IPS-15b (cell line): ENCODE measurements around the gene AMER2.

Experiments
- H3K27me3 ChIP-seq: one replicate; pipeline ENCODE4 v1.6.1; 2013; ENCODE audit warnings: low read length; ENCODE audit not compliant: control insufficient read depth, insufficient read depth
- H3K36me3 ChIP-seq: one replicate; pipeline ENCODE4 v1.6.1; 2013; ENCODE audit warnings: low read length; ENCODE audit not compliant: control insufficient read depth, insufficient read depth
- H3K4me1 ChIP-seq: one replicate; pipeline ENCODE4 v1.6.1; 2013; ENCODE audit warnings: mild to moderate bottlenecking, low read length; ENCODE audit not compliant: control insufficient read depth, insufficient read depth
- H3K4me3 ChIP-seq: one replicate; pipeline ENCODE4 v1.5.1; 2013; ENCODE audit warnings: low read depth, low read length
- H3K9ac ChIP-seq: one replicate; pipeline ENCODE4 v1.6.1; 2013; ENCODE audit warnings: low read depth, mild to moderate bottlenecking, low read length
- H3K9me3 ChIP-seq: one replicate; pipeline ENCODE4 v1.6.1; 2013; ENCODE audit warnings: mild to moderate bottlenecking, low read length; ENCODE audit not compliant: control insufficient read depth, insufficient read depth

AMER2 gene

DNA sequence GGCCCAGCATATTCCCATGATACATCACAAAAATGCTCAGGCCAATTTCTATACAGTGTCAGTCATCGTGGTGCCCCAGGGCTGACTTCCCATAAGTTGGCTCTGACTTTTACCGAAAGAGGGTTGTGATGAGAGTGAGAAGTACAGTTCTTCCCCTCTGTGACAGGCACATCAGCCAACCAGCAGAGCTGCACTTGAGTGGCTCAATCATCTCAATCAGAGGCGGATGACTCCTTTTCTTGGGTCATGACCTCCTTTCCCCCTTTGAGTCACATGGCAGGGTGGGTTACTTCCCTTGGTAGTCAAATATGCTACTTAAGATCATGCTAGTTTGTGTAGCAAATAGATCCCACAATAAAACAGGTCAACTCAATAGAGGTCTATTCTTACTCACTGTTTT, 6.9 kb upstream of the AMER2 start:
- Histone ChIP-seq H3K36me3 (no peaks in the 10 kb centered on the region), H3K27me3 (peaks cover 9% of the 10 kb centered on the region), H3K4me3 (no peak overlapping the region), H3K9ac (no peak overlapping the region), H3K4me1 (no peaks in the 10 kb centered on the region), H3K9me3 (no peaks in the 10 kb centered on the region)

DNA sequence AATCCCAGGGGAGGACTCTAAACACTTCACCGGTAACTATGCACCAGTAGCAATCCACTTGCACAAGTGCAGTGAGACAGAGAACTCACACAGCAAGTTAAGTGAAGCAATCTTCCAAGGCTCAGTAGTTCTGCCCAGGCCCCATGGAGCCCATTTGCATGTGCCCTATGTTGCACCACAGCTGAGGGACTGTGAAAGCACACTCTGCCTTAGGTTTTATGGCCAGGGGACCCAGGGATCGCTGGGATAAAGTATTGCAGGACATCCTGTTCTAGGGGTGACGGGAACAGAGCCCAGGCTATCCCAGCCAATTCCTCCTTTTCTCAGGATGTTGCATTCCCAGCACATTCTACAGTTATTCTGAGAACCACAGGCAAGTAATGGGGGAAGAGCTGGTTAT, 6.0 kb upstream of the AMER2 start:
- H3K4me3 ChIP-seq = no peak overlapping the region
- H3K27me3 ChIP-seq = peaks cover 18% of the 10 kb centered on the region
- H3K9me3 ChIP-seq = no peaks in the 10 kb centered on the region
- H3K36me3 ChIP-seq = no peaks in the 10 kb centered on the region
- no peaks in the 10 kb centered on the region for H3K4me1 ChIP-seq
- H3K9ac ChIP-seq = no peak overlapping the region

GRCh38 chr13:25177636-25178035, 5.5 kb upstream of the AMER2 start:
- Histone ChIP-seq H3K9me3 (no peaks in the 10 kb centered on the region), H3K4me1 (no peaks in the 10 kb centered on the region), H3K36me3 (no peaks in the 10 kb centered on the region), H3K4me3 (no peak overlapping the region), H3K9ac (no peak overlapping the region), H3K27me3 (peaks cover 22% of the 10 kb centered on the region)

- Histone ChIP-seq H3K27me3 (peaks cover 29% of the 10 kb centered on the region), H3K36me3 (no peaks in the 10 kb centered on the region), H3K9me3 (no peaks in the 10 kb centered on the region), H3K4me1 (no peaks in the 10 kb centered on the region), H3K9ac (no peak overlapping the region), H3K4me3 (no peak overlapping the region)
Measured at GRCh38 chr13:25177012-25177411, 4.9 kb upstream of the AMER2 start.

DNA sequence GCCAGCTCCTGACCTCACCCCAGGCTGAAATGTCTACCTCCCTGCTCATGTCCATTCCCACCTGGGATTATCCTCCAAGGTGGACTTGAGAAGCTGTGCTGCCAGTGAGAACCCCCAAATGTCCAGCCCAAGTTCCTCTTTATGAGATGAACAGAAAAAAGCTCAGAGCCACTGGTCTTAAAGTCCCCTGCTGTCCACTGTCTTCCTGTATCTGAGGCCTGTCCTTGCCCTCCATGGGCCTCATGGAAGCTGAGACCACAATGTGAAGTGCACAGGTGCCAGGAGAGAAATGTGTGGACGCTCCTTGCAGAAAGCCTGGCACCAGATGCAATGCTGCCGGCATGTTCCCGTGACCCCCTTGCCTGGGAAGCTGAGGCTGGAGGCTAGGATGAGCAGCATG, 3.3 kb upstream of the AMER2 start:
- Histone ChIP-seq H3K9me3 (no peaks in the 10 kb centered on the region), H3K4me1 (peaks cover 2% of the 10 kb centered on the region), H3K9ac (no peak overlapping the region), H3K36me3 (no peaks in the 10 kb centered on the region), H3K4me3 (no peak overlapping the region), H3K27me3 (peaks cover 40% of the 10 kb centered on the region)

- H3K4me3 ChIP-seq = no peak overlapping the region
- no peak overlapping the region for H3K9ac ChIP-seq
- H3K4me1 ChIP-seq = peaks cover 2% of the 10 kb centered on the region
- no peaks in the 10 kb centered on the region for H3K36me3 ChIP-seq
- no peaks in the 10 kb centered on the region for H3K9me3 ChIP-seq
- H3K27me3 ChIP-seq = peaks cover 44% of the 10 kb centered on the region
Measured at GRCh38 chr13:25175026-25175425, 2.9 kb upstream of the AMER2 start.

GRCh38 chr13:25174304-25174703, 2.2 kb upstream of the AMER2 start:
- Histone ChIP-seq H3K9me3 (no peaks in the 10 kb centered on the region), H3K4me3 (no peak overlapping the region), H3K36me3 (no peaks in the 10 kb centered on the region), H3K4me1 (peaks cover 2% of the 10 kb centered on the region), H3K9ac (no peak overlapping the region), H3K27me3 (peaks cover 51% of the 10 kb centered on the region)

- Histone ChIP-seq H3K4me1 (peaks cover 2% of the 10 kb centered on the region), H3K9ac (no peak overlapping the region), H3K36me3 (no peaks in the 10 kb centered on the region), H3K9me3 (no peaks in the 10 kb centered on the region), H3K27me3 (peaks cover 58% of the 10 kb centered on the region), H3K4me3 (peak overlapping the region; percentile 55)
Measured at GRCh38 chr13:25172303-25172630, 179 bp upstream of the AMER2 start.

GRCh38 chr13:25171170-25171516, 945 bp downstream of the AMER2 start:
- peak overlapping the region; percentile 55 for H3K4me3 ChIP-seq

DNA sequence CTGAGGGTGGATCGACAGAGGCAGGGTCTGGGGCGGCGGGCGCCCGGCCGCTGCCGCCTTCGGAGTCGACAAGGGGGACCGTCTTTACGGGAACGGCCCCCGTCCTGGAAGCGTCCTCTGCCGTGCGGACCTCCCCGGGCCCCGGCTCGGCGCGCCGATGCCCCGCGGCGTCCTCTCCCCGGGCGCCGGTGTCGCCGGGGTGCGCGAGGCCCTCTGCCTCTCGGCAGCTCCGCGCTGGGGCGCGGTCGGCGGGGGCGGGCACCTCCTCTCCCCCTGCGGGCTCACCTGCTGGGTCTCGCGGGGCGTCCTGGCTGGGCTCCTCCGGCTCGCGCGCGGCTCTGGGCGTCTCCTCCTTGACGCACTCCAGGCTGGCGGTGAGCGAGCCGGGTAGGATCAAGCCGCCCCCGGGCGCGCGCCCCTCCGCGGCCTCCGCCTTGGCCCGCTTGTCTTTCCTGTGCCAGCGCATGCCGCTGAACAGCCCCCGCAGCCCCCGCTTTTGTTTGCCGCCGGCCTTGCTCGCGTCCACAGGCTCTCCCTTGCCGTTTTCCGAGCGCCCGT, 1.5 kb downstream of the AMER2 start:
- Histone ChIP-seq H3K4me3 (peak overlapping the region; percentile 39), H3K9ac (no peak overlapping the region), H3K9me3 (no peaks in the 10 kb centered on the region), H3K36me3 (no peaks in the 10 kb centered on the region), H3K4me1 (peaks cover 5% of the 10 kb centered on the region), H3K27me3 (peaks cover 56% of the 10 kb centered on the region)

More at GRCh38 chr13:25171170-25171516, 945 bp downstream of the AMER2 start:
- Histone ChIP-seq H3K27me3 (peaks cover 56% of the 10 kb centered on the region), H3K9me3 (no peaks in the 10 kb centered on the region), H3K9ac (no peak overlapping the region), H3K36me3 (no peaks in the 10 kb centered on the region), H3K4me1 (peaks cover 2% of the 10 kb centered on the region)

DNA sequence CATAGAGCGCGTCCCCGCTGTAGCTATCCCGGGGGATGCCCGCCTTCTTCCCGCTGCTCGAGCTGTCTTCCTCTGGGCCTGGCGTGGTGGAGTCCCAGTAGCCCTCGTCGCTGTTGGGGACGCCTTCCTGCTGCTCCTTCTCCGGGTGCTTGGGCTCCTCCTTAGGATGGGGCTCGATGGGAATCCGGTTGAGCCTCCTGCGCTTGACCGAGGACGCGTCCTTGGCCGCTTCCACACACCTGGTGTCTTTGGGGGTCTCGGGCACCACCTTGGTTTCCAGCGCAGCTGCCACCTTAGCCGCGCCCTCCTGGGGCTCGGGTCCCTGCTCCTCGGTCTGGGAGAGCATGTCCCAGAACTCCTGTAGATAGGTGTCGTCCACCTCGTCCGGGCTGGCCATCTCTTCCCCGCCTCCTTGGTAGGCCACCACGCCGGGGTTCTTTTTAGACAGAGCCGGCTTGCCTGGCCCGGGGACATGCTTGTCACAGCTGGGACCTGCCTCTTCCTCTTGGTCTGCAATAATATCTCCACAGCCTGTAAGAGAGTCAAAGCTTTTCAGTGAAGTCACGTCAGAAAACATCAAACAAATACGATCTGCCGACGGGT, 2.0 kb downstream of the AMER2 start:
- Histone ChIP-seq H3K4me3 (peak overlapping the region; percentile 39), H3K27me3 (peaks cover 54% of the 10 kb centered on the region), H3K9ac (no peak overlapping the region), H3K9me3 (no peaks in the 10 kb centered on the region), H3K4me1 (peaks cover 5% of the 10 kb centered on the region), H3K36me3 (no peaks in the 10 kb centered on the region)

- H3K4me3 ChIP-seq = no peak overlapping the region
- H3K27me3 ChIP-seq = peaks cover 53% of the 10 kb centered on the region
- no peaks in the 10 kb centered on the region for H3K36me3 ChIP-seq
- H3K9me3 ChIP-seq = no peaks in the 10 kb centered on the region
- no peak overlapping the region for H3K9ac ChIP-seq
- H3K4me1 ChIP-seq = peaks cover 5% of the 10 kb centered on the region
Measured at GRCh38 chr13:25169356-25169755, 2.7 kb downstream of the AMER2 start.
